ENCODE results near the gene EYA2.

The EYA2 gene

DNA sequence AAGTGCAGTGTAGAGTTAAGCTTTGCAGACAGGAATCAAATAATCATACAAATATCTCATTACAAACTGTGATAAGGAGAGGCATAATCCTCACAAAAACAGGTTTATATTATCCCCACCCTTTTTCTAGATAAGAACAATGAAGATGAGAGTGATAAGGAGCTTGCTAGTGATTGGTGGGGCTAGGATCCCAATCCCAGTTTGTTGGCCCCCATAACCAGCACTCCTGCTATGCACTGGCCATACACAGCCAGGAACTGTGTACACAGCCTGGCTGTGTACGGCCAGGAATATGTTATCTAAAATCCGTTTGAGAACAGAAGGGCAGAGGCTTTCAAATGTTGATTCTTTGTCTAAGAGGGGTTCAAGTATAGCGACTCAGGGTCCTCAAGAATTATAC, 180.6 kb downstream of the EYA2 start:
- TF ChIP-seq POLR2A (IDR thresholded peaks at IDR 0.05; ENCODE audit: extremely low read depth, insufficient read length) (no peak), MYC (IDR thresholded peaks at IDR 0.05; ENCODE audit: low read depth, low read length) (no peak)
- TF ChIP-seq, protein P1, sequence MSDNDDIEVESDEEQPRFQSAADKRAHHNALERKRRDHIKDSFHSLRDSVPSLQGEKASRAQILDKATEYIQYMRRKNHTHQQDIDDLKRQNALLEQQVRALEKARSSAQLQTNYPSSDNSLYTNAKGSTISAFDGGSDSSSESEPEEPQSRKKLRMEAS (IDR thresholded peaks at IDR 0.05; ENCODE audit: low read depth, low read length): no peak
- TF ChIP-seq, protein P2, sequence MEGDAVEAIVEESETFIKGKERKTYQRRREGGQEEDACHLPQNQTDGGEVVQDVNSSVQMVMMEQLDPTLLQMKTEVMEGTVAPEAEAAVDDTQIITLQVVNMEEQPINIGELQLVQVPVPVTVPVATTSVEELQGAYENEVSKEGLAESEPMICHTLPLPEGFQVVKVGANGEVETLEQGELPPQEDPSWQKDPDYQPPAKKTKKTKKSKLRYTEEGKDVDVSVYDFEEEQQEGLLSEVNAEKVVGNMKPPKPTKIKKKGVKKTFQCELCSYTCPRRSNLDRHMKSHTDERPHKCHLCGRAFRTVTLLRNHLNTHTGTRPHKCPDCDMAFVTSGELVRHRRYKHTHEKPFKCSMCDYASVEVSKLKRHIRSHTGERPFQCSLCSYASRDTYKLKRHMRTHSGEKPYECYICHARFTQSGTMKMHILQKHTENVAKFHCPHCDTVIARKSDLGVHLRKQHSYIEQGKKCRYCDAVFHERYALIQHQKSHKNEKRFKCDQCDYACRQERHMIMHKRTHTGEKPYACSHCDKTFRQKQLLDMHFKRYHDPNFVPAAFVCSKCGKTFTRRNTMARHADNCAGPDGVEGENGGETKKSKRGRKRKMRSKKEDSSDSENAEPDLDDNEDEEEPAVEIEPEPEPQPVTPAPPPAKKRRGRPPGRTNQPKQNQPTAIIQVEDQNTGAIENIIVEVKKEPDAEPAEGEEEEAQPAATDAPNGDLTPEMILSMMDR (IDR thresholded peaks at IDR 0.05; ENCODE audit: low read depth, low read length): no peak
- H3K4me3 ChIP-seq (ENCODE audit: low read depth, low read length): no peak overlapping the region
- no peak for DNase-seq (ENCODE audit: low read depth)

DNA sequence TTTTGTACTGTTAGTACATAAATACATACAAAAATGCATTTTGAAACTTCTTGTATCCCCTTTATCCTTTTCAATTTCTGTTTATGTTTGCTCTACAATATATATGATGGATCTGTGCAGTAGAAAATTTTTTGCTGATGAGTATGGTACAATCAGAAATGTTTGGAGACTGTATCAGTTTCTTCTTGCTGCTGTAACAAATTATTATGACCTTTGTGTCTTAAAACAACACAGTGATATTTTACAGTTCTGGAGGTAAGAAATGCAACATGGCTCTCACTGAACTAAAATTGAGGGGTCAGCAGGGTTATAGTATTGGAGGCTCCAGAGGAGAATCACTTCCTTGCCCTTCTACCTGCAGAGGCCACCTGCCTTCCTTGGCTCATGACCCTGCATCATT, 184.4 kb downstream of the EYA2 start:
- TF ChIP-seq MYC (IDR thresholded peaks at IDR 0.05; ENCODE audit: low read depth, low read length) (no peak), POLR2A (IDR thresholded peaks at IDR 0.05; ENCODE audit: extremely low read depth, insufficient read length) (no peak)
- TF ChIP-seq, protein P2 (IDR thresholded peaks at IDR 0.05; ENCODE audit: low read depth, low read length): no peak
- TF ChIP-seq, protein P1 (IDR thresholded peaks at IDR 0.05; ENCODE audit: low read depth, low read length): no peak
- no peak overlapping the region for H3K4me3 ChIP-seq (ENCODE audit: low read depth, low read length)
- DNase-seq (ENCODE audit: low read depth): no peak

DNA sequence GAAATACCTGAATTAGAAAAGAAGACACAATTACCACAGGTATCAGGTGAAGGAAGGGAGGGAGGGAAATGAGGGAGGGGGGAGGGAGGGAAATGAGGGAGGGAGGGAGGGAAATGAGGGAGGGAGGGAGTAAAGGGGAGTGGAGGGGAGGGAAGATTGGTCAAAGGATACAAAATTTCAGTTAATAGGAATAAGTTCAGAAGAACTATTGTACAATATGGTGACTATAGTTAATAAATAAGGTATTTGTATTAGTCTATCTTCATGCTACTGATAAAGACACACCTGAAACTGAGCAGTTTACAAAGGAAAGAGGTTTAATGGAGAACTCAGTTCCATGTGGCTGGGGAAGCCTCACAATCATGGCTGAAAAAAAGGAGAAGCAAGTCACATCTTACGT, 185.7 kb downstream of the EYA2 start:
- no peak overlapping the region for H3K4me3 ChIP-seq (ENCODE audit: low read depth, low read length)
- no peak for DNase-seq (ENCODE audit: low read depth)
- TF ChIP-seq POLR2A (IDR thresholded peaks at IDR 0.05; ENCODE audit: extremely low read depth, insufficient read length) (no peak), MYC (IDR thresholded peaks at IDR 0.05; ENCODE audit: low read depth, low read length) (no peak)
- TF ChIP-seq, protein P1 (IDR thresholded peaks at IDR 0.05; ENCODE audit: low read depth, low read length): no peak
- TF ChIP-seq, protein P2 (IDR thresholded peaks at IDR 0.05; ENCODE audit: low read depth, low read length): no peak

DNA sequence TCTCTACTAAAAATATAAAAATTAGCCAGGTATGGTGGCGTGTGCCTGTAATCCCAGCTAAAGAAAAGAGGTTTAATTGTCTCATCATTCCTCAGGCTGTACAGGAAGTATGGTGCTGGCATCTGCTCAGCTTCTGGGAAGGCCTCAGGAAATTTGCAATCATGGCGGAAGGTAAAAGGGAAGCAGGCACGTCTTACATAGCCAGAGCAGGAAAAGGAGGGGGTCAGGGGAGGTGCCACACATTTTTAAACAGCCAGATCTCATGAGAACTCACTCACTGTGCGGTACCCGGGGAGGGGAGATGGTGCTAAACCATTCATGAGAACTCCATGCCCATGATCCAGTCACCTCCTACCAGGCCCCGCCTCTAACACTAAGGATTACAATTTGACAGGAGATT, 191.7 kb downstream of the EYA2 start:
- H3K4me3 ChIP-seq (ENCODE audit: low read depth, low read length): no peak overlapping the region
- DNase-seq (ENCODE audit: low read depth): no peak
- no peak for TF ChIP-seq MYC (IDR thresholded peaks at IDR 0.05; ENCODE audit: low read depth, low read length)
- TF ChIP-seq, protein P2 (IDR thresholded peaks at IDR 0.05; ENCODE audit: low read depth, low read length): no peak

DNA sequence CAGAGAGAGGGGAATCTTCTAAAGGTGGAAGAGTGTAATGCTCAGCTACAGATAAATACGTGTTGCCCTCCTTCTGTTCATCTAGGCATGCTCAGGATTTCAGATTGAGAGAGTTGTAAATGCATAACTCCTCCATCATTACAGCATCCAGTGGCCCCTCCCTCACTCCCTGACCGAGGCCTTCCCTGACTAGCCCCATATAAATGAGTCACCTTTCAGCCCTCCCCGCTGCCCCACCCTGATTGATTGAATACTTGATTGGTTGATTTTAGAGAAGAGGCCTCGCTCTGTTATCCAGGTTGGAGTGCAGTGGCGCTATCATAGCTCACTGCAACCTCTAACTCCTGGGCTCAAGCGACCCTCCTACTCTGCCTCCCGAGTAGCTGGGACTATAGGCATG, 193.7 kb downstream of the EYA2 start:
- TF ChIP-seq, protein P1 (IDR thresholded peaks at IDR 0.05; ENCODE audit: low read depth, low read length): no peak
- TF ChIP-seq MYC (IDR thresholded peaks at IDR 0.05; ENCODE audit: low read depth, low read length) (no peak), POLR2A (IDR thresholded peaks at IDR 0.05; ENCODE audit: extremely low read depth, insufficient read length) (no peak)
- TF ChIP-seq, protein P2 (IDR thresholded peaks at IDR 0.05; ENCODE audit: low read depth, low read length): no peak
- H3K4me3 ChIP-seq (ENCODE audit: low read depth, low read length): no peak overlapping the region
- DNase-seq (ENCODE audit: low read depth): no peak

DNA sequence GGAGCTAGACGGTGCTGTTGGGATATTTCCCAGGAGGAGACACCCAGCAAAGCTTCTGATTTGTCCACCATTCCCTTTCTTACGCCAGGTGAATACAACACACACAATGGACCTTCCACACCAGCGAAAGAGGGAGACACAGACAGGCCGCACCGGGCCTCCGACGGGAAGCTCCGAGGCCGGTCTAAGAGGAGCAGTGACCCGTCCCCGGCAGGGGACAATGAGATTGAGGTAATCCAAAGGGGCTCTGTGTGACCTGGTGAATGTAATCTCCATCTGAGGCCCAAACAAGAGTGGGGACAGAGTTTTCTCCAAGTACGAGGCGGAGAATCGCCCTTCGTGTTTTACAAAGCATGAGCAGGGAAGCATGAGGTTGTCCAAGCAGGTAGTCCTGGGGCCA, 194.5 kb downstream of the EYA2 start:
- no peak overlapping the region for H3K4me3 ChIP-seq (ENCODE audit: low read depth, low read length)
- TF ChIP-seq, protein P2 (IDR thresholded peaks at IDR 0.05; ENCODE audit: low read depth, low read length): no peak
- DNase-seq (ENCODE audit: low read depth): no peak

Measured in NB4 (cell line).